Measurements from ENCODE around the gene PASK. TPM values are rescaled to one million over a fixed set of nuclear protein-coding genes. Genes with fewer than 3 reads are reported as not detected.
A peak's percentile ranks its signal among the peaks of the same experiment; 100 is the strongest.

PASK gene
- total RNA-seq, 1 donor from 2014 or later = 2.2 TPM

DNA sequence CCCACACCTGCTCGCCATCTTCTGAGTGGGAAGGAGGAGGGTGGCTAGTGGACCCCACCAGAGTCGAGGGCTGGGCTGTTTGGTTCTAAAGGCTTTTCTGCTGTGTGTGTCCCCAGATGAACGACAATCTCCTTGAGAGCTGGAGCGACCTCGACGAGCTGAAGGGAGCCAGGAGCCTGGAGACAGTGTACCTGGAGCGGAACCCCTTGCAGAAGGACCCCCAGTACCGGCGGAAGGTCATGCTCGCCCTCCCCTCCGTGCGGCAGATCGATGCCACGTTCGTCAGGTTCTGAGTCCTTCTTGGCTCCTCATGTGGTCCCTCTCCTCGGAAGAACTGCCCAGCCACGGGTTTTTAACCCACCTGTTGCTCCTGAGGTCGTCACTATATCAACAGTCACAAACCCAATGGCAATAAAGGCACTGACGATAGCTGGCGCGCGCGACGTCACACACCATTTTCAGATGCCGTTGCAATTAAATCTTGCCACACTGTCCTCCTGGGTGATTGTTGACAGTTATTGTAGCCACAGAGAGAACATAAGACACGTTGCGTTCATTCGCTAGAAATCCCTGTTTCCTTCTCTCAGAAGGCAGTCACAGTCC, 33.4 kb upstream of the PASK start:
- intact Hi-C loops (cut with DNase I) = no loop called here
- DNase-seq (ENCODE audit: low spot score) = no peak

DNA sequence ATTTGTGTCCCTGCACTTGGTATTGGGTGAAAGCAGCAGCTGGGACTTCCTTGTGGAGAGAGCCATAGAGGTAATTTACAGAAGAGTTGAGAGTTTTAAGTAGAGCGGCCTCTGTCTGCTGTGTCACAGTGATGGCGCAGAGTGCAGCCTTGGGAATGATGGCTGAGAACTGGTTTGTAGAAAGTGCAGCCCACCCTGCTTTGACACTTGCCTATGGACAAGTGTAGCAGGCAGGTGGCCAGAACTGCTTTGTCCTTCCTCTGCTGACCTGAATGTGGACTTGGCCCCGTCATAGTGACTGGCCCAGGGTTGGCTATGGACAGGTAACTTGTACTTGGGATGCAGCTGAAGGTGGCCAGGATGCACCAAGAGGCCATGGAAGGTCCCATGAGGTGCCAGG, 32.9 kb upstream of the PASK start:
- intact Hi-C loops (cut with DNase I) = no loop called here

DNA sequence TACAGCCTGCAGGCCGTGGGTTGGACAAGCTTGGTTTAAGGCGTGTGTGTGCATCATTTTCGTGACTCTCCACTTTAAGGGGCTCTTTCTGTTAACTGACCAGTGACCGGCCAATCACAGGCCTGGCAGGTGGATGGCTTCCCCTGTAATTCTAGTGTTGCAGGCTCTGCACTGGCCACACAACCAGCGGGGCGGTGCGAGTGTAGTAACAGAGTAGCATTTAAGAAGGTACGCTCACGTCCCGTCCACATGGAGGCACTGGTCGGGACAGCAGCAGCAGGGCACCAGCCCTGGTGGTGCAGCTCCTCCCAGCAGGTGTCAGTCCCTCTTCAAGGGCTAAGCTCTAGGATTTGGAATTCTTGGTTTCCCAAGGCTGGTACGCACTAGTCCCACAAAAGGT, 31.2 kb upstream of the PASK start:
- intact Hi-C loops (cut with DNase I) = no loop called here
- DNase-seq (ENCODE audit: low spot score) = no peak

More for the DNA sequence above, 32.9 kb upstream of the PASK start:
- no peak for DNase-seq (ENCODE audit: low spot score)

DNA sequence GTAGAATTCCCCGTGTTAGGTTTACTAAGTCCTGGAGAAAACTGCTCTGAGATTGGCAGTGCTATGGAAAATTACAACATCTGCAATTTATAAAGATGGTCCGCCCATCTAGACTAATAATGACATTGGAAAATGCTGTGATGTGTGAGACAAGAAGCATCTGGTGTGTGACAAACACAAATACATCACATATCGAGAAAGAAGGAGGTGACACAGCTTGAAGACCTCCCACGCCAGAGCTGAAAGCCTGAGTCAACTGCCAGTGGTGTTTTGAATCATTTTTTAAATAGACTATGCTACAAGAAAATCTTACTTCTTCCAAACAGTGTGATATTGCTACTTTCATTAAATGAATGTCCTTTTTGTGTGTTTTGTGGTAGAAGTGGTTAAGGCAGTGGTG, 30.6 kb upstream of the PASK start:
- intact Hi-C loops (cut with DNase I) = no loop called here
- DNase-seq (ENCODE audit: low spot score) = no peak

DNA sequence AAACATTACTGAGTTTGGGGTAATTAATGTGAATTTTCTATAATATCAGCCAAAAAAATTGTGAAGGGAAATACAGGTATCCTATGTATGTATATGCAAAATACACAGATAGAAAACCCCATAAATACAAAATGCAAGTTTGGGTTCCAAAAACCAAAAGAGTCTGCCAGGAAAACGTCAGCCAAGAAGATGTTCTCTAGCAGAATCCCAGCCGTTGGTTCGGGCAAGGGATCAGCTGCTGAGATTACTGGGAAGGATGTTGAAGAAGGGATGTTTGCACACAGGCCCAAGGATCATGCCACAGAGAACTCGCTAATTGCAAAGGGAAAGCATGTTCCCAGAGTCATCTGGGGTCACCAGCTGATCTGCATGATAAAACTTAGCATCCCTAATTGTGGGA, 29.7 kb upstream of the PASK start:
- intact Hi-C loops (cut with DNase I) = no loop called here
- DNase-seq (ENCODE audit: low spot score) = no peak

DNA sequence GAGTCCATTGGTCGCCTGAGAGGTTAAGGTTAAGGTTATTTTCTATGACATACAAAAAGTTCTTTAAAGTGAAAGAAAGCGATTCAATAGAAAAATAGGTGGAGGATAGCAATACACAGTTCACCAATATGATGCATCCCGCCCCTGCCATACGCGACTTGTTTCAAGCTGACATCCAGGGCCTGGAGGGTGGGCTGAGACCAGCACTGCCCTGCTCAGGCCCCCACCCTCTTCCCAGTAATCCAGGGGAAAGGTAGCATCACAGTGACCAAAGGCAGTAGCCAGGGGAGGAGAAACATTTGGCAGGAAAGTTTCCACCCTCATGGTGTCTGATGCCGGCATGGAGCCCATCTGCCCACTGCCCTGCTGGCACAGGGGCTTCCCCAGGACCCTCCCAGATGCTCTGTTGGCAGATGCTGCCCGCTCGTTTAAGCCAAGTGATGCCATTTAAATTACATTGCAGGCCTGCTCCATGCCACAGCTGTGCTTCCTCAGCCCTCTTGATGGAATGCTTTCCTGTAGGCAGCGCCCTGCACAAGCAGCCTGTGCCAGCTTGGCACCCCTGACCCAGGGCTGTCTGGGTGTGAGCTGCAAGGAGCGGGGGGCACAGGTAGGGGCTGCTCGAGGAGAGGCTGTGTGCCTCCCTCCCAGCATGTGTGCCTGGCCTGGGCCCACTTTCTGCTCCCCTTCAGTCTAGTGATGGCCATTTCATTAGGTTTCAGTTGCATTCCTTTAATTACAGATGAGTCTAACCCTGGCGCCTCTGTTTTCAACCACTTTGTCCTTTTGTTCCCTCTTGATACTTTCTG, 28.5 kb upstream of the PASK start:
- intact Hi-C loops (cut with DNase I) = no loop called here
- no peak for DNase-seq (ENCODE audit: low spot score)

DNA sequence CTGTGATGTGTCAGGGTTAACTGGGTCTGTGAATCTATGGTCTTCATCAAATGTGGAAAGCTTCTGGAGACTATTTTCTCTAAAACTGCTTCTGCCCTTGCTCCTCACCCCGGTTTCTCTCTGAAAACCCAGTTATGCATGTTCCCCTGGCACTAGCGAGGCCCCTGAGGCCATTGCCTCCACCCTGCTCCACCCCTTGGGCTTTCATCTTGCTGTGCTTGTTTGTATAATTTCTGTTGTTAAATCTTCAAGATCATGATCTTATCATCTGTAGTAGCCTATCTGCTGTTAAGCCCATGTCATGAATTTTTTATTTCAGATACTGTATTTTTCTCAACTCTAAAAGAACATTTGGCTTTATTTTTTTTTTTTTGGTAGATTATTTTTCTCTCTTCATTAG, 24.3 kb upstream of the PASK start:
- intact Hi-C loops (cut with DNase I) = no loop called here
- DNase-seq (ENCODE audit: low spot score) = no peak

DNA sequence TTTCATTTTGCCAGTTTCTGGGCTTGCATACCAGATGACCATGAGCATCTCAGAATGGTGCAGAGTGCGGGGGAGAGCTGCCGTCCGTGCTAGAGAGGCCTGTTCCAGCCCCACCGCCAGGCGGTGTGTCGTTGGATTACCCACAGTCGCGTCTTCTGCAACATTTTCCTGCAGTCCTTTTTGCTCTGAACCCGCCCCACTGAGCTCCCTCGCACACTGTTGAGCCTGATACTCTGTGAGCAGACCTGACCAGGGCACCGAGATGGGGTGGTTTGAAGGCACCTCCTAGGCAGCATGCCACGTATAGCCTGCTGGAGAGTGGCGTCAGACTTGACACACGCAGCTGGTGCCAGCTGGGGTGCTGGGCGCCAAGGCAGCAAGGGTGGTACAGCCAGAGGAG, 19.1 kb upstream of the PASK start:
- DNase-seq (ENCODE audit: low spot score) = no peak
- intact Hi-C loops (cut with DNase I) = no loop called here

DNA sequence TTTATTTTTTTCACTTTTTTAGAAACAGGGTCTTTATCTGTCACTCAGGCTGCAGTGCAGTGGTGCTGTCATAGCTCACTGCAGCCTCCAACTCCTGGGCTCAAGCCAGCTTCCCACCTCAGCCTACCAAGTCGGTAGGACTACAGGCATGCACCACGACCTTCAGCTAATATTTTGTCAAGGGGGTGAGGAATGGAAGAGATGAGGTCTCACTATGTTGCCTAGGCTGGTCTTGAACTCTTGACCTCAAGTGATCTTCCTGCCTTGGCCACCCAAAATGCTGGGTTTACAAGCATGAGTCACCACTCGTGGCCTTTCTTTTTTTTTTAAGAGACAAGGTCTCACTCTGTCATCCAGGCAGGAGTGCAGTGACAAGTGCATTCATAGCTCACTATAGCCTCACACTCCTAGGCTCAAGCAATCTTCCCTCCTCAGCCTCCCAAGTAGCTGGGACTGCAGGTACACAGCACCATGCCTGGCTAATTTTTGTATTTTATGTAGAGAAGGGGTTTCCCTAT, 14.4 kb upstream of the PASK start:
- intact Hi-C loops (cut with DNase I) = no loop called here
- no peak for DNase-seq (ENCODE audit: low spot score)

DNA sequence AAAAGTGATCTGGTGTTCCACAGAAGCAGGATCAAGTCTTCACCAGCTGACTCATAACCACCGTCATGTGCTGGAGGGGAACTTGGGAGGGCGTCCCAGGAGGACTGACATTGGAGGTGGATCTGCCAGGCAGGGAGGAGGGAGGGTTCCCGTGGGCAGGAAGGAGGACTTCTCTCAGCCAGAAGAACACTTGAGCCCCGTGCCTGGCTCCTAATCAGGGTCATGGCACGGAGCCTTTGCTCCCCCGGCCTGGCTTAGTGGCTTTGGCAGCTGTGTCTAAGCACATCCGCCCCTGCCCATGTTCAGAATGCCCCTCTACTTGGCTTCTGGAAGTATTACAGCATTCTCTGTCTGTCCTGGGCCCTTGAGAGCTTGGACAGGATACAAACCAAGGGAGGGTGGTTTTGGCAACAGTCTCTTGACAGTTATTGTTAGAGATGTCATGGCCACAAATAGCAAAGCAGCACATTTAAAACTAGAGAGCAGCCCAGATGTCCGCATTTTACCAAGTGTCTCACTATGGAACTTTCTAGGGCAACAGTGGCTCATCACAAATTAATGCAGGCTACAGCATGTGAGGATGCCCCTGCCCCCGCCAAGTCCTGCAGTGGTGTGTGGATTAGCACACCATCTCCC, 12.5 kb upstream of the PASK start:
- intact Hi-C loops (cut with DNase I) = no loop called here
- peak; percentile 88 for DNase-seq (ENCODE audit: low spot score)

DNA sequence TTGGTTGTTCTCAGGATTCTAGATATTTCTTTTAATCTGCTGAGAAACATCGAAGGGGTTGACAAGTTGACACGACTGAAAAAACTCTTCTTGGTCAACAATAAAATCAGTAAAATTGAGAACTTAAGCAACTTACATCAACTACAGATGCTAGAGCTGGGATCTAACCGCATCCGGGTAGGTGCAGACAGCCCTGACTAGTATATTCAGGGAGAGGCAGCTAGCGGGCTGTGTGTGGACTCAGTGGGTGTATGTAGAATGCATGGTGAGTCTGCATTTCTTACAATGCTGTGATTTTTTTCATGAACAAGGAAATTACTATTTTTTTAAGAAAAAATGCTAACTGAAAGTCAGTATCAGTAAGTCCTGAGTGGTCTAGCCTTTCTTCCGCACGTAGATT, 11.0 kb upstream of the PASK start:
- no peak for DNase-seq (ENCODE audit: low spot score)
- intact Hi-C loops (cut with DNase I) = no loop called here

DNA sequence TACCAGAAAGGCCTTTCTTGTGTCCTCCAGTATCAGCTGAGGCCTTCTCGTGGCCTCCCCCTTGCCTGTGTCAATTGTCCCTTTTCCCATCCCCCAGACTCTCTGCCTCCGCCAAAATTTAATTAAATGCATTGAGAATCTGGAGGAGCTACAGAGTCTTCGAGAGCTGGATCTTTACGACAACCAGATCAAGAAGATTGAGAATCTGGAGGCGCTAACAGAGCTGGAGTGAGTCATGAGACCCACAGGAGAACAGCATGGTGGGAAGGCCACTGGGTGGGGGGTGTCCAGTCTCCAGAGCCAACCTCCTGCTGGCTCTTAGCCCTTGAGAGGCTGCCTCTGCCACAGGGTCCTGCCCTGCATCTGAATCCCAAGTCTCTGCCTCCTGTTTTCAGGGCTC, 9.8 kb upstream of the PASK start:
- intact Hi-C loops (cut with DNase I) = loop anchor here (5.0 kb wide), 1 partner anchor 58 kb away; no protein-coding TSS in a partner anchor
- DNase-seq (ENCODE audit: low spot score) = no peak

DNA sequence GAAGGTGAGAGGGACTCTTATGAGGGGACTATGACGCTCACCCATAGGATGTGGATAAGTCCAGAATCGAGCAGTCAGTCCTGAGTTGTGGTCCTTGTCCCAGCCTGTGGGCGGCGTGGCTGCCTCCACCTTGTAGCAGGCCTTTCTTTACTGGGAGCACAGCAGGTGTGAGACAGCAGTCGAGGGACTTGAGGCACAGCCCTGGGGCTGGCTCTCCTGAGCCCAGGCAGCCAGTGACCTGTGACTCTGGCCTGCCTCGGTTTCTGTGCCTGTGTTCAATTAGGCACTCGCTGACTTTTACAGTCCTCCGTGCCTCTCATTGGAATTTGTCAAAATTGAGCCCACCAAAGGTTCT, 9.3 kb upstream of the PASK start:
- no peak for DNase-seq (ENCODE audit: low spot score)
- intact Hi-C loops (cut with DNase I) = loop anchor here (5.0 kb wide), 1 partner anchor 59 kb away; no protein-coding TSS in a partner anchor

DNA sequence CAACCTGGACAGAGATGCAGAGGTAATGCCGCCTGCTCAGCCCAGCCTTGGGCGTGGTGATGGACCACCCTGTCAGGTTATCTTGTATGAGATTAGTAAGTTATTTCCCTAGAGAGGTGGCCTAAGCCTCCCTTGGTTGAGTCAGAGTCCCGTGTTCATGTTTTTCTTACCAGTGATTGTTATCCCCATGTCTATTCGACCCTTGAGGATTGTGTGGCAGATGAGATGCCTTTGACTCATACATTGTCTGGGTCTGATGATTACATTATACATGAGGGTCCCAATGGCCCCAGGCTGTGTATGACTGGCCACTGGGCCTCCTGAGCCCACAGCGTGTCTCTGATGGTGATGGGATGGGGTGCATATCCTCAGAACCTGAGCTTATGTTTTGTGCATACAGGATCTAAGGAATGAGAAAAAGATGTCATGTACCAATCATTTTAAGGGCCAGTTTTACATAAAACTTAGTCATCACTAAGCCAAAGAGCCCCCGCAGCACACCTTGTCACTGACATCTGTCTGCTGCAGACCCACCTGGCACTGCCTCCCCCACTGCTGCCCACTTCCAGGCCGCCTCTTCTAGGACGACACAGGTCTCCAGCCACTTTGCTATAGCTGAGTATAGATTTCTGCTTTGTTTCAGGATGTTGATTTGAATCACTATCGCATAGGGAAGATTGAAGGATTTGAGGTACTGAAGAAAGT, 8.7 kb upstream of the PASK start:
- DNase-seq (ENCODE audit: low spot score) = no peak
- intact Hi-C loops (cut with DNase I) = loop anchor here (5.0 kb wide), 1 partner anchor 59 kb away; no protein-coding TSS in a partner anchor

DNA sequence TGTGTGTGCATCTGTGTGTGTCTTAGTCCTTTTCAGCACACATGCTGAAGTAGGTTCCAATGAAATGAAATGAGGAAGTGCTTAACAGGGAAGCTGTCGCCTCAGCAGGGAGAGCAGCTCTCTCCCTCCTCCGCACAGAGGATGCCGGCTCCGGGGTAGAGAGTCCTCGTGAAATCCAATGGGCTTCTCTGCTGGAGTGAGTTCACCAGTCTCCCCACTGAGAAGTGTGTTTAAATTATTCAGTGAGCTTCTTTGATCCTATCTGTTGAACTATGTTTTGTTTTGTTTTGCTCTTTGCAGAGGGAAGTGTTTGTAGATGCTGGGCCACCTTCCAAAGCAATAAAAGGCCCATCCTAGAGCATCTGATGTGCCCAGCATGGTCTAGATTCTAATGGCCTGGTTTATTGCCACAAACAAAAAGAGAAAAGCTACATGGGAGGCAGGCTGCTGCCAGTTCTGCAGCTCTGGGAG, 7.7 kb upstream of the PASK start:
- no peak for DNase-seq (ENCODE audit: low spot score)

DNA sequence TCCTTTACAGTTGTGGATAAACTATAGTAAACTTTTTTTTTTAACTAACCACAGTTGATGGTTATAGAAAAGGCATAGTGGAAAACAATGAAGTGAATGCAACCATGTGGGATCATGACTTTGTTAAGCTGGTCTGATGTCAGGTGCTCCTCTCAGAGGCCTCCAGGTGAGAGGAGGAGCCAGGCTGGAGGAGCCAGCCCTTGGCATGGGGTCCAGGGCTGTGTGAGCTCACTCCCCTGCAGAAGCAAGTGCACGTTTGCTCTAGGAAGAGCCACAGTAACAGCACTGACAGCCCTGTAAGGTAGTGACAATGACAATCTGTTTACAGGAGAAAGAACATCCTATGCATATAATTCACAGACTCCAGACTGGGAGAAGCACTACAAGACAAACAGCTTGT, 6.7 kb upstream of the PASK start:
- intact Hi-C loops (cut with DNase I) = loop anchor here (5.0 kb wide), 1 partner anchor 61 kb away; no protein-coding TSS in a partner anchor
- DNase-seq (ENCODE audit: low spot score) = no peak

More for the DNA sequence above, 7.7 kb upstream of the PASK start:
- intact Hi-C loops (cut with DNase I) = loop anchor here (5.0 kb wide), 1 partner anchor 60 kb away; no protein-coding TSS in a partner anchor

DNA sequence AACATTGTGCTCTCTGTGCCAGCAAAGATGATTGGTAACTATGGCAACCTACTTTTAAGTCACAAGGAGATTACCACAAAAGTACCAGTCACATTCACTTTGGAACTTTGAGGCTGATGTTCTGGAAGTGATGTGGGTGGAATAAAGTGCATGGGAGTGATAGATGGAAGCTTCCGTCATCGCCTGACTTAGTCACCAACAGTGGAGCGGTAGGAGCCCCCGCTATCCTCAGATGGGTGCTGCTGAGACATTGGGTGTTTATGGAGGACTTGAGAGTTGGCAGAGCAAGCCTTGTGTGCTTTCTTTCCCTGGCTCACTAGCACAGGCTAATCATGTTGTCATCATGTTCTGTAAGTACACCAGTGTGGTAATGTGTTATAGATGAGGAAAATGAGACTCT, 5.6 kb upstream of the PASK start:
- intact Hi-C loops (cut with DNase I) = loop anchor here (5.0 kb wide), 2 partner anchors 62 to 117 kb away; no protein-coding TSS in a partner anchor
- DNase-seq (ENCODE audit: low spot score) = no peak

DNA sequence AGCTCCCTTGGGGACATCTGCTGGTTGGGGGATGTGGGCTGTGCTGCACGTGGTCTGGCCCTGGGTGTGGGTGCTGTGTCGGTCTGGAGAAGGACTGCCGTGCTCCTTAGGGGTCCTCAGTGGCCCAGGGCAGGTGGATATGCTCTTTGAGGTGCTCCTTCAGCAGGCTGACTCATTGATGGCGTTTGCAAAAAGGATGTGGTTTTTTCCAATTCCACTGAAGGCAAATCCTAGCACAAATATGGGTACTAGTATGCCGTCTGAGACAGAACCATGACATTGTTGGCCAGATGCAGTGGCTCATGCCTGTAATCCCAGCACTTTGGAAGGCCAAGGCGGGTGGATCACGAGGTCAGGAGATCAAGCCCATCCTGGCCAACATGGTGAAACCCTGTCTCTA, 4.3 kb upstream of the PASK start:
- DNase-seq (ENCODE audit: low spot score) = no peak
- intact Hi-C loops (cut with DNase I) = loop anchor here (5.0 kb wide), 1 partner anchor 119 kb away; no protein-coding TSS in a partner anchor

DNA sequence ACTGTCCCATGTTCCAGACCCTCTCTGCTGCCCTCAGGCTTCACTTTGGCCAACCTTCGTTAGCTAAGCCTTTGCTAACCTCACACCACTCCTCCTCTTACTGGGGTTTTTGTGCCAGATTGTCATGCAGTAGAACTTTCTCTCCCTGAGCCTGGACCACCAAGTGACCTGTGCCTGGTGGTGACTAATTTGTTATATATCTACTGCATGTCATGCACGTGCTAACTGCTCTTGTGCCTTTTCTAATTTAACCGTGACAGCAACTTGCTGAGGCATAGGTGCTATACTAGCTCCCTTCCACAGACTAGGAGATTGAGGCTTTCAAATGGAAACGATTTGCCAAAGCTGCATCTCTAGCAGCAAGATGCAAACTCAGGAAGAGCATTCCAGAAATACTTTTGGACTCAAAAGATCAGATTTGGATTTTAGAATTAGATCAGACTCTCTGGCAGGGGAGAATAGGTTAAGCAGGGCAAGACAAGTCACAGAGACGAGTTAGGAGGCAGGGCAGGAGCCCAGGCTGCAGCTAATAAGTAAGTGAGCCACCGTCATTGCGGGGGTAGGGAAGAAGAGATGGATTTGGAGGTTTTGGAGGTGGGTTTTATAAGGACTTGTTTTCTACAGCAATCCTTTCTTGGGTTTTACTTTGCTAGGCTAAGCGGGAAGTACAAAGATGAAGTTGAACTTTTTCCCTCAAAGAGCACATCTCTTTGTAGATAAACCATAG, 2.8 kb upstream of the PASK start:
- DNase-seq (ENCODE audit: low spot score) = no peak
- intact Hi-C loops (cut with DNase I) = loop anchor here (2.0 to 5.0 kb wide), 2 partner anchors 49 to 120 kb away; partner anchors contain the start of gene MTERF4
